K562 (cell line): Measurements from ENCODE around the gene DNAL4. TPM values are rescaled to one million over a fixed set of nuclear protein-coding genes. Genes with fewer than 3 reads are reported as not detected.

Source experiments
- ARID3B ChIP-seq: fragments of 250-450 bp; sonication (Bioruptor Pico); IDR thresholded peaks from 2 replicates; pipeline ENCODE4 v1.4.0; 2020; ENCODE audit warnings: borderline replicate concordance
- BHLHE40 ChIP-seq: IDR thresholded peaks from 2 replicates; pipeline ENCODE4 v1.6.1; 2011; ENCODE audit warnings: low read length, improper control_type of control experiment
- CTCF ChIP-seq, 3 experiments: IDR thresholded peaks in 2 of 3; conservative IDR thresholded peaks in 1 of 3; 2 replicates each; pipeline ENCODE4 v1.5.1; 2011 to 2012; ENCODE audit warnings: low read length in 3 of 3, mild to moderate bottlenecking in 3 of 3, control low read depth in 2 of 3, improper control_type of control experiment in 1 of 3, inconsistent platforms in 1 of 3, low read depth in 1 of 3, mixed read lengths in 1 of 3, moderate library complexity in 1 of 3; ENCODE audit not compliant: insufficient read depth in 2 of 3
- ERF ChIP-seq: fragments of 450-650 bp; formaldehyde crosslinking; IDR thresholded peaks from 2 replicates; pipeline ENCODE4 v1.4.0; 2020; ENCODE audit warnings: mild to moderate bottlenecking, mixed read lengths
- FOSL1 ChIP-seq: fragments of 200-800 bp; sonication (Bioruptor generic); conservative IDR thresholded peaks from 2 replicates; pipeline ENCODE4 v1.6.1; 2016; ENCODE audit warnings: missing genetic modification characterization, missing compliant biosample characterization
- RCOR1 ChIP-seq, 2 experiments: IDR thresholded peaks; 2 replicates each; pipeline ENCODE4 v1.6.1; 2012; ENCODE audit warnings: low read depth in 2 of 2, low read length in 2 of 2, borderline replicate concordance in 1 of 2, improper control_type of control experiment in 1 of 2
- SIN3A ChIP-seq, 2 experiments: fragments of 150-350 bp in 1 of 2; IDR thresholded peaks; 2 replicates each; pipeline ENCODE4 v1.6.1; 2011 to 2016; ENCODE audit warnings: borderline replicate concordance in 2 of 2, low read depth in 2 of 2, low read length in 2 of 2, mild to moderate bottlenecking in 2 of 2, moderate library complexity in 2 of 2; ENCODE audit not compliant: control insufficient read depth in 1 of 2
- ZKSCAN8 ChIP-seq: fragments of 200-800 bp; sonication (Bioruptor generic); IDR thresholded peaks from 2 replicates; pipeline ENCODE4 v1.6.1; 2016; ENCODE audit warnings: missing genetic modification characterization, missing compliant biosample characterization
- polyA plus RNA-seq, 8 experiments: library from polyadenylated mRNA; depleted of rRNA in 4 of 8; stranded (reverse) in 5 of 8; unstranded in 3 of 8; fragments of >200 nt; fragmentation: Nextera tagmentation in 2 of 8; fragmentation: Illumina TruSeq in 1 of 8; extraction: Ambion mirVana in 2 of 8; extraction: Trizol in 1 of 8; gene quantifications; 2 replicates each; pipeline versions ENCODE4 v1.2.1 to v1.2.3, GENCODE V29; 2011 to 2014; ENCODE audit warnings: inconsistent platforms in 1 of 8, missing spikeins in 1 of 8
- total RNA-seq, 7 experiments: library from RNA; depleted of rRNA in 6 of 7; stranded (reverse); fragments of >200 nt in 6 of 7; fragmentation: Illumina TruSeq in 2 of 7; extraction: Trizol in 2 of 7; gene quantifications; 2 replicates each; pipeline versions ENCODE4 v1.2.1 to v1.2.3, GENCODE V29; 2011 to 2021; ENCODE audit warnings: low replicate concordance in 1 of 7
- TF ChIP-seq, protein P1 (sequence below): sonication (generic); IDR thresholded peaks from 2 replicates; pipeline ENCODE4 v1.6.1; 2016
- TF ChIP-seq, protein P2 (sequence below): sonication (generic); formaldehyde crosslinking; IDR thresholded peaks from 2 replicates; pipeline ENCODE4 v1.4.0; 2020; ENCODE audit warnings: mild to moderate bottlenecking, missing genetic modification reagents

Gene DNAL4
- total and polyA plus RNA-seq, 9 of the 15 experiments (the other 6 are each of a cell fraction or from before 2014, with no cell fraction given) = 0.20 to 9.4 (median 5.2) TPM

DNA sequence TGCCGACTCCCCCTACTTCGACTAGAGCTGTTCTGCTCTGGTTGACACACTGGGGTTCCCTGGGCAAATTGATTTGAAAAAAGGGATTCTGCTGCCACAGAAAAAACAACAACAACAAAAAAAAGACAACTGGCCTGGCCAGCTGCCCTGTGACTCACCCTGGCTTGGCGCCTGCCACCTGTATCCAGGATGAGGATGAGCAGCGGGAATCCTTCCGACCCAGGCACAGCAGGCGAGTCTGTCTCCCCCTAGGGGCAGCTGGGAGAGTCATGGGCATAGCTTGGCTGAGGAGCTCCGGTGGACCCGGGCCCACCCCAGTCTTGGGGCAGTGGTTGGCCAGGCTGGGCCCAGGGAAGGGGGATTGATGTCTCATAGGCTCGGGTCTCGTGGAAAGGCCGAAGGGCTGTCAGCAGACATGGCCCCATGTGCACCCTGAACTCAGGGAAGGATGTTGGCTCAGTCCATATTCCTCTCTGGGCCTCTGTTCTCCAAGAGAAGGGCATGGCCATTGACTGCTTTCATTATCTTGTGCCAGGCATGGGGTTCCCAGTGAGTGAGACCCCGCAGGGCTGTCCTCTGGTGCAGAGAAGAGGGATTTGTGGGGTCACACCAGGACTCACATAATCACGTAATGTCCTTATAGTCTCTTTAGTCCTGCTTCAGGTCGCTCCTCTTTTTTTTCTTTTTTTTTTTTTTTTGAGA lies 27.7 kb downstream of the DNAL4 start (continued):
- TF ChIP-seq, protein P1, sequence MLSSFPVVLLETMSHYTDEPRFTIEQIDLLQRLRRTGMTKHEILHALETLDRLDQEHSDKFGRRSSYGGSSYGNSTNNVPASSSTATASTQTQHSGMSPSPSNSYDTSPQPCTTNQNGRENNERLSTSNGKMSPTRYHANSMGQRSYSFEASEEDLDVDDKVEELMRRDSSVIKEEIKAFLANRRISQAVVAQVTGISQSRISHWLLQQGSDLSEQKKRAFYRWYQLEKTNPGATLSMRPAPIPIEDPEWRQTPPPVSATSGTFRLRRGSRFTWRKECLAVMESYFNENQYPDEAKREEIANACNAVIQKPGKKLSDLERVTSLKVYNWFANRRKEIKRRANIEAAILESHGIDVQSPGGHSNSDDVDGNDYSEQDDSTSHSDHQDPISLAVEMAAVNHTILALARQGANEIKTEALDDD = no peak
- TF ChIP-seq FOSL1 (tag) (peak; percentile 51), ARID3B (CRISPR knock-in tag) (no peak), ZKSCAN8 (CRISPR knock-in tag) (no peak), BHLHE40 (0 out of 2 replicates have a peak, but pooled peaks have one; percentile 15), SIN3A (IDR thresholded peaks at IDR 0.05; ENCODE audit: borderline replicate concordance in 2 of 2, control insufficient read depth in 1 of 2, low read depth in 2 of 2, low read length in 2 of 2) (no peak), CTCF (IDR thresholded peaks at IDR 0.05 in 2 of 3, conservative IDR thresholded peaks at IDR 0.05 in 1 of 3; ENCODE audit: insufficient read depth in 2 of 3, low read depth in 1 of 3, low read length in 3 of 3) (peak; percentile 60 to 77 (median 63)), ERF (no peak), RCOR1 (IDR thresholded peaks at IDR 0.05; ENCODE audit: borderline replicate concordance in 1 of 2, low read depth in 2 of 2, low read length in 2 of 2) (peak in 1 of 2 experiments; percentile 61; a peak in 2 of 4 replicates)
- TF ChIP-seq, protein P2, sequence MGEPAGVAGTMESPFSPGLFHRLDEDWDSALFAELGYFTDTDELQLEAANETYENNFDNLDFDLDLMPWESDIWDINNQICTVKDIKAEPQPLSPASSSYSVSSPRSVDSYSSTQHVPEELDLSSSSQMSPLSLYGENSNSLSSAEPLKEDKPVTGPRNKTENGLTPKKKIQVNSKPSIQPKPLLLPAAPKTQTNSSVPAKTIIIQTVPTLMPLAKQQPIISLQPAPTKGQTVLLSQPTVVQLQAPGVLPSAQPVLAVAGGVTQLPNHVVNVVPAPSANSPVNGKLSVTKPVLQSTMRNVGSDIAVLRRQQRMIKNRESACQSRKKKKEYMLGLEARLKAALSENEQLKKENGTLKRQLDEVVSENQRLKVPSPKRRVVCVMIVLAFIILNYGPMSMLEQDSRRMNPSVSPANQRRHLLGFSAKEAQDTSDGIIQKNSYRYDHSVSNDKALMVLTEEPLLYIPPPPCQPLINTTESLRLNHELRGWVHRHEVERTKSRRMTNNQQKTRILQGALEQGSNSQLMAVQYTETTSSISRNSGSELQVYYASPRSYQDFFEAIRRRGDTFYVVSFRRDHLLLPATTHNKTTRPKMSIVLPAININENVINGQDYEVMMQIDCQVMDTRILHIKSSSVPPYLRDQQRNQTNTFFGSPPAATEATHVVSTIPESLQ (CRISPR knock-in tag) = no peak
